HUES64 (cell line): ENCODE data around the gene CDYL2.

ENCODE experiments used
- H3K27ac ChIP-seq: 2 replicates; pipeline ENCODE4 v1.7.0; 2013; ENCODE audit warnings: low read depth, low read length, inconsistent platforms
- H3K27me3 ChIP-seq: 2 replicates; pipeline ENCODE4 v1.6.1; 2013; ENCODE audit warnings: mild to moderate bottlenecking, low read length; ENCODE audit not compliant: insufficient read depth
- H3K36me3 ChIP-seq: 2 replicates; pipeline ENCODE4 v1.6.1; 2013; ENCODE audit warnings: mild to moderate bottlenecking, low read length; ENCODE audit not compliant: insufficient read depth
- H3K4me1 ChIP-seq: 2 replicates; pipeline ENCODE4 v1.6.1; 2013; ENCODE audit warnings: mild to moderate bottlenecking, low read length, moderate library complexity; ENCODE audit not compliant: insufficient read depth
- H3K4me3 ChIP-seq: 2 replicates; pipeline ENCODE4 v1.5.1; 2013; ENCODE audit warnings: mild to moderate bottlenecking, low read length, moderate library complexity
- H3K9ac ChIP-seq: 2 replicates; pipeline ENCODE4 v1.6.1; 2013; ENCODE audit warnings: mild to moderate bottlenecking, low read depth, low read length
- H3K9me3 ChIP-seq: 2 replicates; pipeline ENCODE4 v1.6.1; 2013; ENCODE audit warnings: low read depth, low read length; ENCODE audit not compliant: insufficient read depth
- WGBS: fragments of 150-250, 120-280 bp; methylation state at CpG from one replicate; pipeline ENCODE4 v1.1.7; 2013; ENCODE audit warnings: missing lambda C conversion rate; 5-methylcytosine and 5-hydroxymethylcytosine counted together

Gene CDYL2

GRCh38 chr16:80705596-80705995 is 98.8 kb downstream of the CDYL2 start:
- no peaks in the 10 kb centered on the region; the same call in 1 of the 2 replicates for H3K4me1 ChIP-seq
- no peaks in the 10 kb centered on the region for H3K36me3 ChIP-seq
- no peaks in the 10 kb centered on the region for H3K9me3 ChIP-seq
- WGBS = 89% methylated on average over 2 of the region's 2 CpGs
- no peaks in the 10 kb centered on the region for H3K27me3 ChIP-seq
- H3K27ac ChIP-seq = no peak overlapping the region
- H3K9ac ChIP-seq = no peak overlapping the region
- H3K4me3 ChIP-seq = no peak overlapping the region

GRCh38 chr16:80704751-80705505 is 99.5 kb downstream of the CDYL2 start:
- Histone ChIP-seq H3K9me3 (no peaks in the 10 kb centered on the region), H3K27me3 (no peaks in the 10 kb centered on the region), H3K9ac (no peak overlapping the region), H3K27ac (no peak overlapping the region), H3K36me3 (no peaks in the 10 kb centered on the region), H3K4me3 (no peak overlapping the region), H3K4me1 (no peaks in the 10 kb centered on the region; the same call in 1 of the 2 replicates)
- WGBS = 93% methylated on average over 9 of the region's 9 CpGs

GRCh38 chr16:80703131-80704071 is 101.0 kb downstream of the CDYL2 start:
- Histone ChIP-seq H3K9ac (no peak overlapping the region), H3K36me3 (no peaks in the 10 kb centered on the region), H3K27me3 (no peaks in the 10 kb centered on the region), H3K4me3 (no peak overlapping the region), H3K9me3 (no peaks in the 10 kb centered on the region), H3K4me1 (no peaks in the 10 kb centered on the region; the same call in 1 of the 2 replicates), H3K27ac (no peak overlapping the region)
- 95% methylated on average over 10 of the region's 10 CpGs for WGBS

- H3K27me3 ChIP-seq = no peaks in the 10 kb centered on the region
- H3K9ac ChIP-seq = no peak overlapping the region
- WGBS = 91% methylated on average over 3 of the region's 3 CpGs
- H3K9me3 ChIP-seq = no peaks in the 10 kb centered on the region
- H3K27ac ChIP-seq = no peak overlapping the region
- no peak overlapping the region for H3K4me3 ChIP-seq
- no peaks in the 10 kb centered on the region; the same call in 1 of the 2 replicates for H3K4me1 ChIP-seq
- no peaks in the 10 kb centered on the region for H3K36me3 ChIP-seq
Observed at GRCh38 chr16:80702696-80703095, 101.7 kb downstream of the CDYL2 start.

GRCh38 chr16:80700558-80700957 is 103.8 kb downstream of the CDYL2 start:
- Histone ChIP-seq H3K4me1 (no peaks in the 10 kb centered on the region; the same call in 1 of the 2 replicates), H3K27ac (no peak overlapping the region), H3K36me3 (no peaks in the 10 kb centered on the region), H3K27me3 (no peaks in the 10 kb centered on the region), H3K9ac (no peak overlapping the region), H3K4me3 (no peak overlapping the region), H3K9me3 (no peaks in the 10 kb centered on the region)
- 89% methylated on average over 4 of the region's 4 CpGs for WGBS

- H3K36me3 ChIP-seq = no peaks in the 10 kb centered on the region
- no peak overlapping the region for H3K4me3 ChIP-seq
- H3K27ac ChIP-seq = no peak overlapping the region
- no peak overlapping the region for H3K9ac ChIP-seq
- H3K9me3 ChIP-seq = no peaks in the 10 kb centered on the region
- H3K27me3 ChIP-seq = no peaks in the 10 kb centered on the region
- H3K4me1 ChIP-seq = no peaks in the 10 kb centered on the region
- WGBS = 100% methylated on average over 2 of the region's 2 CpGs
Observed at GRCh38 chr16:80695020-80695419, 109.4 kb downstream of the CDYL2 start.

GRCh38 chr16:80693553-80693952 is 110.8 kb downstream of the CDYL2 start:
- Histone ChIP-seq H3K4me1 (no peaks in the 10 kb centered on the region), H3K27ac (no peak overlapping the region), H3K36me3 (no peaks in the 10 kb centered on the region), H3K4me3 (no peak overlapping the region), H3K27me3 (no peaks in the 10 kb centered on the region), H3K9me3 (no peaks in the 10 kb centered on the region), H3K9ac (no peak overlapping the region)
- 85% methylated on average over 4 of the region's 4 CpGs for WGBS

- Histone ChIP-seq H3K27ac (no peak overlapping the region), H3K9ac (no peak overlapping the region)
- WGBS = 100% methylated on average over 1 of the region's 2 CpGs
Observed at GRCh38 chr16:80692270-80692669, 112.1 kb downstream of the CDYL2 start.

GRCh38 chr16:80691111-80691741 is 113.2 kb downstream of the CDYL2 start:
- H3K9me3 ChIP-seq = no peaks in the 10 kb centered on the region
- H3K27ac ChIP-seq = no peak overlapping the region
- no peaks in the 10 kb centered on the region for H3K36me3 ChIP-seq
- WGBS = 89% methylated on average over 3 of the region's 3 CpGs
- H3K9ac ChIP-seq = no peak overlapping the region
- no peaks in the 10 kb centered on the region for H3K27me3 ChIP-seq
- H3K4me1 ChIP-seq = no peaks in the 10 kb centered on the region
- no peak overlapping the region for H3K4me3 ChIP-seq

More at GRCh38 chr16:80692270-80692669, 112.1 kb downstream of the CDYL2 start:
- no peaks in the 10 kb centered on the region for H3K9me3 ChIP-seq
- no peaks in the 10 kb centered on the region for H3K27me3 ChIP-seq
- H3K36me3 ChIP-seq = no peaks in the 10 kb centered on the region
- no peaks in the 10 kb centered on the region for H3K4me1 ChIP-seq
- no peak overlapping the region for H3K4me3 ChIP-seq

GRCh38 chr16:80689487-80689886 is 114.9 kb downstream of the CDYL2 start:
- WGBS = 76% methylated on average over 10 of the region's 10 CpGs
- Histone ChIP-seq H3K4me3 (no peak overlapping the region), H3K9me3 (no peaks in the 10 kb centered on the region), H3K27ac (no peak overlapping the region), H3K9ac (no peak overlapping the region), H3K4me1 (no peaks in the 10 kb centered on the region), H3K27me3 (no peaks in the 10 kb centered on the region), H3K36me3 (no peaks in the 10 kb centered on the region)

GRCh38 chr16:80687606-80688005 is 116.8 kb downstream of the CDYL2 start:
- 92% methylated on average over 4 of the region's 4 CpGs for WGBS
- H3K27ac ChIP-seq = no peak overlapping the region
- no peaks in the 10 kb centered on the region for H3K27me3 ChIP-seq
- no peaks in the 10 kb centered on the region for H3K9me3 ChIP-seq
- no peak overlapping the region for H3K4me3 ChIP-seq
- no peaks in the 10 kb centered on the region for H3K4me1 ChIP-seq
- H3K9ac ChIP-seq = no peak overlapping the region
- no peaks in the 10 kb centered on the region for H3K36me3 ChIP-seq
